HL-60 (cell line): ENCODE data around the gene SORT1.

Source experiments
- DNase-seq, 2 experiments: peaks; one replicate each; pipeline ENCODE4 v3.0.0-alpha.2; 2010 to 2020; ENCODE audit warnings: low read depth in 1 of 2, low spot score in 1 of 2
- H3K27ac ChIP-seq: fragments of 250-450 bp; sonication (Bioruptor Pico); replicated peaks from 2 replicates; pipeline ENCODE4 v1.5.1; 2020; ENCODE audit warnings: mild to moderate bottlenecking, moderate library complexity
- H3K27me3 ChIP-seq: fragments of 250-450 bp; sonication (Bioruptor Pico); 2 replicates; pipeline ENCODE4 v1.5.1; 2021; ENCODE audit warnings: mild to moderate bottlenecking, moderate library complexity; ENCODE audit not compliant: insufficient read depth, poor library complexity, severe bottlenecking
- H3K4me3 ChIP-seq: replicated peaks from 2 replicates; pipeline ENCODE4 v1.5.1; 2011; ENCODE audit warnings: mild to moderate bottlenecking, control low read depth, low read length; ENCODE audit not compliant: insufficient read depth
- CTCF ChIP-seq: IDR thresholded peaks from one replicate; pipeline ENCODE4 v1.5.1; 2011; ENCODE audit warnings: low read length, control low read depth, inconsistent platforms; ENCODE audit not compliant: insufficient read depth
- GABPA ChIP-seq: IDR thresholded peaks from 2 replicates; pipeline ENCODE4 v1.6.1; 2012; ENCODE audit warnings: low read depth
- POLR2AphosphoS5 ChIP-seq: IDR thresholded peaks from 2 replicates; pipeline ENCODE4 v1.6.1; 2012; ENCODE audit warnings: low read depth
- REST ChIP-seq: IDR thresholded peaks from 2 replicates; pipeline ENCODE4 v1.6.1; 2012; ENCODE audit warnings: low read depth; ENCODE audit not compliant: insufficient replicate concordance
- SPI1 ChIP-seq: IDR thresholded peaks from 2 replicates; pipeline ENCODE4 v1.6.1; 2012; ENCODE audit warnings: low read depth, mild to moderate bottlenecking, borderline replicate concordance

SORT1 gene

GRCh38 chr1:109357616-109358015 is 40.1 kb downstream of the SORT1 start:
- H3K4me3 ChIP-seq, result no peak overlapping the region
- no peak overlapping the region for H3K27ac ChIP-seq
- TF ChIP-seq REST (no peak), POLR2AphosphoS5 (no peak), GABPA (no peak), SPI1 (no peak), CTCF (no peak)
- DNase-seq, result no peak
- H3K27me3 ChIP-seq, result no peaks in the 10 kb centered on the region

- no peak for DNase-seq
- no peak overlapping the region for H3K27ac ChIP-seq
- no peaks in the 10 kb centered on the region for H3K27me3 ChIP-seq
- no peak overlapping the region for H3K4me3 ChIP-seq
- TF ChIP-seq GABPA (no peak), CTCF (no peak), REST (no peak), POLR2AphosphoS5 (no peak), SPI1 (no peak)
Observed at GRCh38 chr1:109356915-109357314, 40.8 kb downstream of the SORT1 start.

- no peak for TF ChIP-seq REST
- no peak for TF ChIP-seq CTCF
- TF ChIP-seq SPI1, result no peak
- TF ChIP-seq GABPA, result no peak
- TF ChIP-seq POLR2AphosphoS5, result no peak
- no peak for DNase-seq
- H3K4me3 ChIP-seq, result no peak overlapping the region
- no peak overlapping the region for H3K27ac ChIP-seq
- H3K27me3 ChIP-seq, result no peaks in the 10 kb centered on the region
Observed at GRCh38 chr1:109356505-109356904, 41.2 kb downstream of the SORT1 start.
